Esophagus squamous epithelium (tissue), 4 donors: Measurements from ENCODE around the gene ISL2.

Source experiments
- POLR2A ChIP-seq, 4 donors: fragments of 450-650 bp; IDR thresholded peaks; one replicate each; pipeline ENCODE4 v1.6.1; 2017; ENCODE audit warnings: antibody characterized with exemption in 4 of 4, mild to moderate bottlenecking in 4 of 4, moderate library complexity in 3 of 4
- TF ChIP-seq, protein P1 (sequence below), 6 experiments: fragments of 450-650 bp in 4 of 6; fragments of 200-600 bp in 2 of 6; sonication (generic) in 2 of 6; IDR thresholded peaks; one replicate each; pipeline ENCODE4 v1.5.1; 2016 to 2019; ENCODE audit warnings: antibody characterized with exemption in 6 of 6, mild to moderate bottlenecking in 4 of 6, moderate library complexity in 4 of 6

DNA sequence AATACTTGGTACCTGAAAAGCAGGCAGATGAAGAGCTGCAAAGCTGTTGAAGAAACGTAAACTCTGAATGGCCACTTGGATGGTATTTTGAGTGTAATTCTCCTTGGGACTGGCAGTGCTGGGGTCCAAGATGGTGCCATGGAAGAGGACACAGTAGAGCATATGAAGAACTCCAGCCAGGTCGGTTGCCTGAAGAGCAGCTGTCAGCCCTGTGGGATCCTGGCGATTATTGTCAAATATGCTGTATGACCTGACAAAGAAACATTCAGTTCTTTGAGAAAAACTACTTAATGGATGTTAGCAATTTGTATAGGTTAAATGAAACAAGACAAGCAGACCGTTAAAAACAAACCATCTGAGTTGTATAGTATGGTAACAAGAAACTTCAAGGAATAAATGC is 44.8 kb downstream of the ISL2 start:
- TF ChIP-seq, protein P1, sequence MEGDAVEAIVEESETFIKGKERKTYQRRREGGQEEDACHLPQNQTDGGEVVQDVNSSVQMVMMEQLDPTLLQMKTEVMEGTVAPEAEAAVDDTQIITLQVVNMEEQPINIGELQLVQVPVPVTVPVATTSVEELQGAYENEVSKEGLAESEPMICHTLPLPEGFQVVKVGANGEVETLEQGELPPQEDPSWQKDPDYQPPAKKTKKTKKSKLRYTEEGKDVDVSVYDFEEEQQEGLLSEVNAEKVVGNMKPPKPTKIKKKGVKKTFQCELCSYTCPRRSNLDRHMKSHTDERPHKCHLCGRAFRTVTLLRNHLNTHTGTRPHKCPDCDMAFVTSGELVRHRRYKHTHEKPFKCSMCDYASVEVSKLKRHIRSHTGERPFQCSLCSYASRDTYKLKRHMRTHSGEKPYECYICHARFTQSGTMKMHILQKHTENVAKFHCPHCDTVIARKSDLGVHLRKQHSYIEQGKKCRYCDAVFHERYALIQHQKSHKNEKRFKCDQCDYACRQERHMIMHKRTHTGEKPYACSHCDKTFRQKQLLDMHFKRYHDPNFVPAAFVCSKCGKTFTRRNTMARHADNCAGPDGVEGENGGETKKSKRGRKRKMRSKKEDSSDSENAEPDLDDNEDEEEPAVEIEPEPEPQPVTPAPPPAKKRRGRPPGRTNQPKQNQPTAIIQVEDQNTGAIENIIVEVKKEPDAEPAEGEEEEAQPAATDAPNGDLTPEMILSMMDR (IDR thresholded peaks at IDR 0.05): no peak
- no peak for TF ChIP-seq POLR2A (IDR thresholded peaks at IDR 0.05)
